Measurements from ENCODE around the gene FN1. TPM values are rescaled to one million over a fixed set of nuclear protein-coding genes. Genes with fewer than 3 reads are reported as not detected.
A peak's percentile ranks its signal among the peaks of the same experiment; 100 is the strongest.

FN1 gene
- total and polyA plus RNA-seq, 5 donors from 2014 or later: 0.45 to 0.89 (median 0.78) TPM; not detected in 1

DNA sequence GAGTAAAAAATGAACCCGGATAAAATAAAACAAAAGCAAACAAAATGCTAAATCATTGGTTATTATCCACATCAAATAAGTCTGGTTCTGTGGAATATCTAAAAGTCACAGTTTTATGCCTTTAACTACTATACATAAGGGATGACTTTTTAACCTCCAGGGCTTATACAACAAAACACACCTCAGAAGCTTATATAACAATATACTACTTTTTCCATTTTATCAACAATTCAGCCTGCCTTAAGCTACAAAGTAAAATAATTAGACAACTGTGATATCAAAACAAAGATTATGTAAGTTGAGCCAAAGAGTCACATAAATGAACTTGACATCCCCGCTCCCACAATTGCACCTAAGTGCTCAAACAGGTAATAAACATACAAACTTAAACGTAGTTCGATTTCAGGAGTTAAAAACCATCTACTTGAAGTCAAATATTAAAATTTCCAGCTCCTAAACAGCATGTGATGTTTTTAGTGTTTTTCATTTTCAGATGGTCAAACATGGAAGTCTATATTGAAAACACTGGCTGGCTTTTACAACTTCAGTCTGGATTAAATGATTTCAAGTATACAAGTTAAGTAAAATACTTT is 69.3 kb downstream of the FN1 start:
- H3K9me3 ChIP-seq (ENCODE audit: control insufficient read depth in 2 of 2, low read length in 2 of 2): no peaks in the 10 kb centered on the region
- H3K4me3 ChIP-seq (ENCODE audit: low read depth, low read length): no peak overlapping the region
- ATAC-seq (ENCODE audit: low read depth in 2 of 2) (no peak), DNase-seq (no peak)
- H3K9me3 Mint-ChIP-seq: peaks cover 0 to 2% (median 0%) of the 10 kb centered on the region in 7 donors
- no peaks in the 10 kb centered on the region for H3K27me3 ChIP-seq (ENCODE audit: control insufficient read depth, insufficient read depth, low read length)
- H3K36me3 Mint-ChIP-seq: peaks cover 58% of the 10 kb centered on the region
- no peak overlapping the region for H3K27ac ChIP-seq (ENCODE audit: insufficient read depth, low read length, poor library complexity, severe bottlenecking)
- no peak overlapping the region for H3K27ac Mint-ChIP-seq
- peaks cover 0 to 2% (median 0%) of the 10 kb centered on the region in 4 donors for H3K4me1 Mint-ChIP-seq
- H3K4me3 Mint-ChIP-seq: no peak overlapping the region
- H3K4me1 ChIP-seq (ENCODE audit: control insufficient read depth, insufficient read depth, low read length, poor library complexity, severe bottlenecking): no peaks in the 10 kb centered on the region
- H3K27me3 Mint-ChIP-seq: no peaks in the 10 kb centered on the region
- H3K36me3 ChIP-seq (ENCODE audit: control insufficient read depth, insufficient read depth, low read length): peaks cover 3% of the 10 kb centered on the region

DNA sequence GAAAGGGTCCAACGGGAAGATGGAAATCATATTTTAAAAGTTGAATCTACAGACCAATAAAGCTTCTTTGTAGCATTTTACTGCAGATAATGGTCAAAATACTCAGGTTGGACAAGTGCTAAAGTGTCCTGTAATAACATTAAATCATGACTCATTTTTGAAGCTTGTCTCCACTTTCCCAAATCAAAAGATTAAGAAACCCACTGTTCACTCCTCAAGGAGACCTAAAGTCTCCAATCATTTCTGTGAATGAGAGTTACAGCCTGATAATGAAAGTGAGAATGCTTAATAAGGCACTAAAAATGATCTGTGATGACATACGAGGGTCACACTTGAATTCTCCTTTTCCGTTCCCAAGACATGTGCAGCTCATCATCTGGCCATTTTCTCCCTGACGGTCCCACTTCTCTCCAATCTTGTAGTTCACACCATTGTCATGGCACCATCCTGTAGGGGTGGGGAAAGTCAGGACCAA is 70.6 kb downstream of the FN1 start:
- Histone ChIP-seq H3K9me3 (ENCODE audit: control insufficient read depth in 2 of 2, low read length in 2 of 2) (no peaks in the 10 kb centered on the region), H3K36me3 (ENCODE audit: control insufficient read depth, insufficient read depth, low read length) (peaks cover 3% of the 10 kb centered on the region), H3K27ac (ENCODE audit: insufficient read depth, low read length, poor library complexity, severe bottlenecking) (no peak overlapping the region), H3K4me1 (ENCODE audit: control insufficient read depth, insufficient read depth, low read length, poor library complexity, severe bottlenecking) (no peaks in the 10 kb centered on the region), H3K4me3 (ENCODE audit: low read depth, low read length) (no peak overlapping the region), H3K27me3 (ENCODE audit: control insufficient read depth, insufficient read depth, low read length) (no peaks in the 10 kb centered on the region)
- H3K9me3 Mint-ChIP-seq: peaks cover 0 to under 1% (median 0%) of the 10 kb centered on the region in 7 donors
- no peak overlapping the region for H3K4me3 Mint-ChIP-seq
- no peak overlapping the region for H3K27ac Mint-ChIP-seq
- ATAC-seq (ENCODE audit: low read depth in 2 of 2) (no peak), DNase-seq (no peak)
- peaks cover 60% of the 10 kb centered on the region for H3K36me3 Mint-ChIP-seq
- peaks cover 0 to 2% (median 0%) of the 10 kb centered on the region in 4 donors for H3K4me1 Mint-ChIP-seq
- no peaks in the 10 kb centered on the region for H3K27me3 Mint-ChIP-seq

DNA sequence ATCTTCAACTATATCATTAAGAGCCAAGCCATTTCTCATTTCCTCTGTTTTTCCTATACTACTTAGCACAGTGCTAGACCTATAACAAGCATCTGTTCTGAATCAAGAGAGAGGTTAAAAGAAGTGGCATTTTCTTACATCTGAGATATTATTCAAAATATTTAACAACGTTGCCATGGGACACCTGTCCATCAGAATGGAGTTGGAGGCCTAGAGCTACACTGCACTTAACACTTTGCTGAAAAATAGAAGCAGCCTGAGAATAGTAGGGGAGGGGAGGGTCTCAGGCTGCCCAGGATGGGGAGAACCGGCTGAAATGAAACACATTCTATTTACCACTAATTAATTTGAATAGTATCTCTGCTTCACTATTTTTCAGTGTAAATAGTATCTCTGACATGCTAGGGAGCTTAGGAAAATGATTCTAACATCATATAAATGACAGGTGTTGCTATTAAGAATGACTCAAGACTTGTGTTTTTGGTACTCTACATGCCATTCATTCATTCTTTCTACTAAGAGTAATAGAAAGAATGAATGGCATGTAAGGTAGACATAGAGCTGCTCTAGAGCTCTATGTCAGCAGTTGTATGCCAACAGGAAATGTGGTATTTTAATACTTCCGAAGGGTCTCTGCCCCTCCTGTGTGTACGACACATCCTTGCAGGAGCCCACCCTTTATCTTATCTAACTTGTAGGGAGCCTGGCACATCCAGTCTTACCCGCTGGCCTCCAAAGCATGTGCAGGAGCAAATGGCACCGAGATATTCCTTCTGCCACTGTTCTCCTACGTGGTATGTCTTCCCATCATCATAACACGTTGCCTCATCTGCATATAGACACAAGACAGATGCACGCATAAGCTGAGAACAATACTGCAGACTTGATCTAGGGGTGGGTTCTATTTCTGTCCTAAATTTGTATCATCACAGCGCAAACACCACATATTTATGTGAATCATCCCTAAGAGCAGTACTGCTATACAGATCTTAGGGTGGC is 71.4 kb downstream of the FN1 start:
- H3K27ac ChIP-seq (ENCODE audit: insufficient read depth, low read length, poor library complexity, severe bottlenecking): no peak overlapping the region
- no peaks in the 10 kb centered on the region for H3K27me3 Mint-ChIP-seq
- H3K4me3 Mint-ChIP-seq: no peak overlapping the region
- H3K4me1 Mint-ChIP-seq: peaks cover 0 to 2% (median 0%) of the 10 kb centered on the region in 4 donors
- no peaks in the 10 kb centered on the region for H3K4me1 ChIP-seq (ENCODE audit: control insufficient read depth, insufficient read depth, low read length, poor library complexity, severe bottlenecking)
- peaks cover 55% of the 10 kb centered on the region for H3K36me3 Mint-ChIP-seq
- H3K4me3 ChIP-seq (ENCODE audit: low read depth, low read length): no peak overlapping the region
- H3K36me3 ChIP-seq (ENCODE audit: control insufficient read depth, insufficient read depth, low read length): peaks cover 3% of the 10 kb centered on the region
- ATAC-seq (ENCODE audit: low read depth in 2 of 2) (no peak), DNase-seq (no peak)
- no peaks in the 10 kb centered on the region for H3K27me3 ChIP-seq (ENCODE audit: control insufficient read depth, insufficient read depth, low read length)
- H3K9me3 Mint-ChIP-seq: no peaks in the 10 kb centered on the region
- peak overlapping the region in 1 of 3 donors; percentile 47 for H3K27ac Mint-ChIP-seq
- no peaks in the 10 kb centered on the region for H3K9me3 ChIP-seq (ENCODE audit: control insufficient read depth in 2 of 2, low read length in 2 of 2)

DNA sequence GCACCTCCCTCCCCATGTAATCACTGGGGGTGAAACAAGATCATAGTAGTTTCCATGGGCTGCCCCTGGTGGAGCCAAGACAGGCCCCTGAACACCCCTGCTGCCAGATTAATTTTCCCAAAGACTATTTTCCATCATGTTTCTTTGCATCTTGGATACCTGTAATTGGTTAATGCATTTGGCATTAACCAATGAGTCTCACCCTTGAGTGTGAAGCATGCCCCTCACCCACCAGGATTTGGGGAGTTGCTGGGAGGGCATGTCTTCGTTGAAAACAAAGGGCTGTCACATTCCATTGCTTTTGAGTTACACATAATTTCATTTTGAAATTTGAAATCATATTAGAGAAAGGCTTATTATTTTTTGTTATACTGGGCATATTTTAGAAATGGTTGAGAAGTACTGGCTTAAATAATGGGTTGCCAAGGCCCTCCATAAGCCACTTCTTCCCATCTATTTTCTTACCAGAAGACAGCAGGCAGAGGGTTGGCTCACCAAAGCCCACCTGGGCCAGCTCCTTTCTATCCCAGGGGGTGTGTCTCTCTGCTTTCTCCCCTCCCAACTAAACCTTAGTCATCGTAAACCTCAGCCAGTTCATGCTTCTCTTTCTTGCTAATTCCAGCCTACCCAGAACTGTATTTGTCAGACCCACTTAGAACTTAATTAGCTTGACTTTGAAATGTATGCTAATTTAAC is 72.3 kb downstream of the FN1 start:
- H3K4me1 ChIP-seq (ENCODE audit: control insufficient read depth, insufficient read depth, low read length, poor library complexity, severe bottlenecking): no peaks in the 10 kb centered on the region
- Mint-ChIP-seq H3K9me3 (no peaks in the 10 kb centered on the region), H3K4me1 (peaks cover 0 to 2% (median 0%) of the 10 kb centered on the region in 4 donors), H3K4me3 (no peak overlapping the region), H3K27me3 (no peaks in the 10 kb centered on the region), H3K36me3 (peaks cover 55% of the 10 kb centered on the region), H3K27ac (peak overlapping the region in 1 of 3 donors; percentile 47)
- H3K27me3 ChIP-seq (ENCODE audit: control insufficient read depth, insufficient read depth, low read length): no peaks in the 10 kb centered on the region
- DNase-seq (no peak), ATAC-seq (ENCODE audit: low read depth in 2 of 2) (no peak)
- peaks cover 3% of the 10 kb centered on the region for H3K36me3 ChIP-seq (ENCODE audit: control insufficient read depth, insufficient read depth, low read length)
- H3K27ac ChIP-seq (ENCODE audit: insufficient read depth, low read length, poor library complexity, severe bottlenecking): no peak overlapping the region
- H3K9me3 ChIP-seq (ENCODE audit: control insufficient read depth in 2 of 2, low read length in 2 of 2): no peaks in the 10 kb centered on the region
- H3K4me3 ChIP-seq (ENCODE audit: low read depth, low read length): no peak overlapping the region

DNA sequence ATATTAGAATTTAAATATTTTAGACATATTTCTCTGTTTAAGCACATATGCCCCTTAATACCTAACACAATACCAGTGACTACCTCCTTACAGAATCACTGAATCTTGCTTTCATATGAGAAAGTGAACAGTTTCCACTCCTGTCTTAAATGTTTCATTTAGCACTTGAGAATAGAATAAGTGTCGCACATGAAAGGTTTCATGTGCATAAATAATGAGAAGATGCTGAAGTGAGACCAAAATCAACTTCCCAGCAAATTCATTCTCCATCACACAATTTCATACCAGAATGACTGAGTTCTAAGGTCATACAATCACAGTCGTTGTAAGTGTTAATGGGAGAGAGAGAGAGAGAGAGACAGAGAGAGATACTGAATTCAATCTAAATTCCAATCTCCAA is 72.8 kb downstream of the FN1 start:
- Histone ChIP-seq H3K4me1 (ENCODE audit: control insufficient read depth, insufficient read depth, low read length, poor library complexity, severe bottlenecking) (no peaks in the 10 kb centered on the region), H3K27ac (ENCODE audit: insufficient read depth, low read length, poor library complexity, severe bottlenecking) (no peak overlapping the region), H3K4me3 (ENCODE audit: low read depth, low read length) (no peak overlapping the region), H3K9me3 (ENCODE audit: control insufficient read depth in 2 of 2, low read length in 2 of 2) (no peaks in the 10 kb centered on the region), H3K27me3 (ENCODE audit: control insufficient read depth, insufficient read depth, low read length) (no peaks in the 10 kb centered on the region), H3K36me3 (ENCODE audit: control insufficient read depth, insufficient read depth, low read length) (peaks cover 3% of the 10 kb centered on the region)
- Mint-ChIP-seq H3K27me3 (no peaks in the 10 kb centered on the region), H3K9me3 (no peaks in the 10 kb centered on the region), H3K4me3 (no peak overlapping the region), H3K36me3 (peaks cover 54% of the 10 kb centered on the region), H3K27ac (no peak overlapping the region), H3K4me1 (peaks cover 0 to 2% (median 0%) of the 10 kb centered on the region in 4 donors)
- DNase-seq (no peak), ATAC-seq (ENCODE audit: low read depth in 2 of 2) (no peak)

DNA sequence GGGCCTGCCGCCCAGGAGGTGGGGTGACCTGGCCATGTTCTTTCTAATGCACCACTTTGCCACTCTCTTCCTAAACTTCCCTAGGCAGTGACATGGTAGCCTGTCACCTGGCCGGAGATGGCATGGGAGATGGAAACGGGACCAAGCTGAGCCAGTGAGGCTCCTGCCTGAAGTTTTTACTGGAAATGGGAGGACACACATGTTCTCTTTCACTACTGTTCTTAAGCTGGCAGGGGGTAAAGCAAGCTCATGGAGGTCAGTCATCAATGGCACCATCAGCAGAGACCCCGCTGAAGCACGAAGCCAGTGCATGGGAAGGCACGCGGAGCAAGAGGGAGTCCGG is 73.3 kb downstream of the FN1 start:
- Histone ChIP-seq H3K4me3 (ENCODE audit: low read depth, low read length) (no peak overlapping the region), H3K9me3 (ENCODE audit: control insufficient read depth in 2 of 2, low read length in 2 of 2) (no peaks in the 10 kb centered on the region), H3K36me3 (ENCODE audit: control insufficient read depth, insufficient read depth, low read length) (peaks cover 3% of the 10 kb centered on the region), H3K27ac (ENCODE audit: insufficient read depth, low read length, poor library complexity, severe bottlenecking) (no peak overlapping the region), H3K27me3 (ENCODE audit: control insufficient read depth, insufficient read depth, low read length) (no peaks in the 10 kb centered on the region), H3K4me1 (ENCODE audit: control insufficient read depth, insufficient read depth, low read length, poor library complexity, severe bottlenecking) (no peaks in the 10 kb centered on the region)
- no peaks in the 10 kb centered on the region for H3K27me3 Mint-ChIP-seq
- no peak overlapping the region for H3K4me3 Mint-ChIP-seq
- no peak for ATAC-seq (ENCODE audit: low read depth in 2 of 2)
- H3K4me1 Mint-ChIP-seq: no peaks in the 10 kb centered on the region
- DNase-seq: no peak
- H3K9me3 Mint-ChIP-seq: no peaks in the 10 kb centered on the region
- H3K36me3 Mint-ChIP-seq: peaks cover 49% of the 10 kb centered on the region
- no peak overlapping the region for H3K27ac Mint-ChIP-seq

DNA sequence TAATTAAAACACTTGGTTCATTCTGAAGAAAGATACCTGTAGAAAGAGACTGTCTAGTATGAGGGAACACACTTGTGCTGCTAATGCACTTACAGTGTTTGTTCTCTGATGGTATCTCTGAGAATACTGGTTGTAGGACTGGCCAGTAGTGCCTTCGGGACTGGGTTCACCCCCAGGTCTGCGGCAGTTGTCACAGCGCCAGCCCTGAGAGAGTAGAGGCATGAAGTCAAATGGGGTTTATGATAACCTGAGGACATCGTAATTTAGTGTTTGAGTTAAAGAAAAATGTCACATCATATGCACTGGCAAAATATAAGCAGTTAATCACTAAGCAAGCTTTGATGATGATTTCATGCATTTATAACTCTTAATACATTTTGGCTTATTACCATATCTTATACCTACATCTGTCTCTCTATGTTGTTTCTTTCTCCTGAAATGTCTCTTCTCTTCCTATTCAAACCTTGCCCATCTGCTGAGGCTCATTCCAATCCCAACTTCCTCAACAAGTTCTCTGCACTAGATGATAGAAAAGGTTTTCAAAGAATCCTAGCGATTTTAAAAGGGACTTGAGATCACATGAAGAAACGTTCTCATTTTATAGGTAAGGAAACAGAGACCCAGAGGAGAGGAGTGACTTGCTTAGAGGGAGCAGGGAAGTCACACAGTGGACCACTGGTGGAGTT is 73.8 kb downstream of the FN1 start:
- H3K4me3 ChIP-seq (ENCODE audit: low read depth, low read length): no peak overlapping the region
- DNase-seq (no peak), ATAC-seq (ENCODE audit: low read depth in 2 of 2) (no peak)
- no peaks in the 10 kb centered on the region for H3K27me3 ChIP-seq (ENCODE audit: control insufficient read depth, insufficient read depth, low read length)
- no peaks in the 10 kb centered on the region for H3K4me1 ChIP-seq (ENCODE audit: control insufficient read depth, insufficient read depth, low read length, poor library complexity, severe bottlenecking)
- H3K9me3 ChIP-seq (ENCODE audit: control insufficient read depth in 2 of 2, low read length in 2 of 2): no peaks in the 10 kb centered on the region
- H3K36me3 ChIP-seq (ENCODE audit: control insufficient read depth, insufficient read depth, low read length): peaks cover 3% of the 10 kb centered on the region
- Mint-ChIP-seq H3K4me1 (no peaks in the 10 kb centered on the region), H3K9me3 (no peaks in the 10 kb centered on the region), H3K27me3 (no peaks in the 10 kb centered on the region), H3K27ac (no peak overlapping the region), H3K36me3 (peaks cover 45% of the 10 kb centered on the region), H3K4me3 (no peak overlapping the region)
- H3K27ac ChIP-seq (ENCODE audit: insufficient read depth, low read length, poor library complexity, severe bottlenecking): no peak overlapping the region
